Measurements from ENCODE around the gene PCDH20.
A peak's percentile ranks its signal among the peaks of the same experiment; 100 is the strongest.

Gene PCDH20

GRCh38 chr13:61413572-61414535, 1.8 kb downstream of the PCDH20 start:
- Histone ChIP-seq H3K4me1 (no peaks in the 10 kb centered on the region), H3K36me3 (ENCODE audit: control insufficient read depth, insufficient read depth, low read length) (no peaks in the 10 kb centered on the region), H3K27ac (no peak overlapping the region), H3K4me3 (ENCODE audit: low read depth, low read length) (peak overlapping the region; percentile 40), H2AFZ (no peak overlapping the region), H3K9ac (no peak overlapping the region), H3K9me3 (ENCODE audit: control insufficient read depth, low read length) (no peaks in the 10 kb centered on the region), H3K4me2 (ENCODE audit: low read length) (peak overlapping the region; percentile 75), H3K27me3 (ENCODE audit: control insufficient read depth, insufficient read depth, low read length) (no peaks in the 10 kb centered on the region), H3K79me2 (no peaks in the 10 kb centered on the region)
- TF ChIP-seq CTCF (IDR thresholded peaks at IDR 0.05): no peak

- H3K27ac ChIP-seq: no peak overlapping the region
- H3K4me3 ChIP-seq (ENCODE audit: low read depth, low read length): no peak overlapping the region
- no peak overlapping the region for H3K9ac ChIP-seq
- no peak overlapping the region for H3K4me2 ChIP-seq (ENCODE audit: low read length)
- H2AFZ ChIP-seq: no peak overlapping the region
- H3K4me1 ChIP-seq: no peaks in the 10 kb centered on the region
- TF ChIP-seq CTCF (IDR thresholded peaks at IDR 0.05): no peak
- no peaks in the 10 kb centered on the region for H3K79me2 ChIP-seq
- H3K27me3 ChIP-seq (ENCODE audit: control insufficient read depth, insufficient read depth, low read length): no peaks in the 10 kb centered on the region
- H3K36me3 ChIP-seq (ENCODE audit: control insufficient read depth, insufficient read depth, low read length): no peaks in the 10 kb centered on the region
- H3K9me3 ChIP-seq (ENCODE audit: control insufficient read depth, low read length): no peaks in the 10 kb centered on the region
These were observed 4.9 kb downstream of the PCDH20 start for GRCh38 chr13:61410669-61411297.

- no peaks in the 10 kb centered on the region for H3K36me3 ChIP-seq (ENCODE audit: control insufficient read depth, insufficient read depth, low read length)
- H3K4me1 ChIP-seq: no peaks in the 10 kb centered on the region
- no peaks in the 10 kb centered on the region for H3K79me2 ChIP-seq
- H3K4me3 ChIP-seq (ENCODE audit: low read depth, low read length): no peak overlapping the region
- no peak for TF ChIP-seq CTCF (IDR thresholded peaks at IDR 0.05)
- H2AFZ ChIP-seq: no peak overlapping the region
- H3K9ac ChIP-seq: no peak overlapping the region
- no peak overlapping the region for H3K4me2 ChIP-seq (ENCODE audit: low read length)
- H3K9me3 ChIP-seq (ENCODE audit: control insufficient read depth, low read length): no peaks in the 10 kb centered on the region
- no peaks in the 10 kb centered on the region for H3K27me3 ChIP-seq (ENCODE audit: control insufficient read depth, insufficient read depth, low read length)
- no peak overlapping the region for H3K27ac ChIP-seq
These were observed 5.4 kb downstream of the PCDH20 start for GRCh38 chr13:61410266-61410665.

- H3K27ac ChIP-seq: no peak overlapping the region
- H3K4me2 ChIP-seq (ENCODE audit: low read length): no peak overlapping the region
- no peak overlapping the region for H3K9ac ChIP-seq
- no peaks in the 10 kb centered on the region for H3K27me3 ChIP-seq (ENCODE audit: control insufficient read depth, insufficient read depth, low read length)
- H3K9me3 ChIP-seq (ENCODE audit: control insufficient read depth, low read length): no peaks in the 10 kb centered on the region
- no peak for TF ChIP-seq CTCF (IDR thresholded peaks at IDR 0.05)
- H3K36me3 ChIP-seq (ENCODE audit: control insufficient read depth, insufficient read depth, low read length): no peaks in the 10 kb centered on the region
- no peaks in the 10 kb centered on the region for H3K79me2 ChIP-seq
- H3K4me1 ChIP-seq: no peaks in the 10 kb centered on the region
- H3K4me3 ChIP-seq (ENCODE audit: low read depth, low read length): no peak overlapping the region
- H2AFZ ChIP-seq: no peak overlapping the region
These were observed 7.1 kb downstream of the PCDH20 start for GRCh38 chr13:61408571-61408970.

All from parathyroid adenoma (tissue), 2 donors.